HepG2 (cell line): Measurements from ENCODE around the gene EMP2. TPM values are rescaled to one million over a fixed set of nuclear protein-coding genes. Genes with fewer than 3 reads are reported as not detected.

Experiments used
- ASH2L ChIP-seq: fragments of 300-600, 200-600 bp; sonication (generic); IDR thresholded peaks from 2 replicates; pipeline ENCODE4 v1.7.0; 2017; ENCODE audit warnings: low read depth, mild to moderate bottlenecking, moderate library complexity, mixed read lengths, low read length; ENCODE audit not compliant: insufficient read length
- CENPX ChIP-seq: sonication (generic); formaldehyde crosslinking; IDR thresholded peaks from 2 replicates; pipeline ENCODE4 v1.9.0; 2021; ENCODE audit warnings: mild to moderate bottlenecking, missing genetic modification reagents, moderate library complexity
- HDAC6 ChIP-seq: fragments of 200-600 bp; sonication (generic); IDR thresholded peaks from 2 replicates; pipeline ENCODE4 v1.7.0; 2017; ENCODE audit warnings: mild to moderate bottlenecking, antibody characterized with exemption, low read length, low read depth
- HMG20A ChIP-seq: IDR thresholded peaks from 2 replicates; pipeline ENCODE4 v1.6.1; 2016; ENCODE audit warnings: borderline replicate concordance
- IRX3 ChIP-seq: sonication (generic); formaldehyde crosslinking; IDR thresholded peaks from 2 replicates; pipeline ENCODE4 v1.8.1; 2023; ENCODE audit warnings: mild to moderate bottlenecking, low read depth, missing genetic modification reagents, borderline replicate concordance
- KDM5B ChIP-seq: sonication (generic); formaldehyde crosslinking; IDR thresholded peaks from 2 replicates; pipeline ENCODE4 v1.4.0; 2020; ENCODE audit warnings: missing genetic modification reagents, mild to moderate bottlenecking, borderline replicate concordance
- MIXL1 ChIP-seq: IDR thresholded peaks from 2 replicates; pipeline ENCODE4 v1.6.1; 2016
- NFKBIZ ChIP-seq: IDR thresholded peaks from 2 replicates; pipeline ENCODE4 v1.6.1; 2018; ENCODE audit warnings: missing genetic modification reagents, missing compliant biosample characterization
- REL ChIP-seq: sonication (generic); formaldehyde crosslinking; conservative IDR thresholded peaks from 2 replicates; pipeline ENCODE4 v1.8.0; 2022; ENCODE audit warnings: mild to moderate bottlenecking, missing genetic modification reagents, moderate library complexity
- SAP130 ChIP-seq: IDR thresholded peaks from 2 replicates; pipeline ENCODE4 v1.6.1; 2016; ENCODE audit warnings: low read depth
- SP5 ChIP-seq: IDR thresholded peaks from 2 replicates; pipeline ENCODE4 v1.6.1; 2016; ENCODE audit warnings: low read depth, borderline replicate concordance
- TSC22D2 ChIP-seq: sonication (generic); formaldehyde crosslinking; IDR thresholded peaks from 2 replicates; pipeline ENCODE4 v1.5.1; 2020; ENCODE audit warnings: missing genetic modification reagents, mild to moderate bottlenecking, borderline replicate concordance
- ZMAT3 ChIP-seq: sonication (generic); formaldehyde crosslinking; conservative IDR thresholded peaks from 2 replicates; pipeline ENCODE4 v1.7.0; 2021; ENCODE audit warnings: missing genetic modification reagents
- ZNF260 ChIP-seq: sonication (generic); formaldehyde crosslinking; IDR thresholded peaks from 2 replicates; pipeline ENCODE4 v1.4.0; 2020; ENCODE audit warnings: missing genetic modification reagents, low read depth, mild to moderate bottlenecking, borderline replicate concordance
- ZNF264 ChIP-seq: sonication (generic); formaldehyde crosslinking; IDR thresholded peaks from 2 replicates; pipeline ENCODE4 v1.4.0; 2020; ENCODE audit warnings: missing genetic modification reagents
- ZNF326 ChIP-seq: sonication (generic); formaldehyde crosslinking; IDR thresholded peaks from 2 replicates; pipeline ENCODE4 v1.4.0; 2020; ENCODE audit warnings: missing genetic modification reagents, borderline replicate concordance
- ZNF547 ChIP-seq: sonication (generic); formaldehyde crosslinking; IDR thresholded peaks from 2 replicates; pipeline ENCODE4 v1.5.1; 2020; ENCODE audit warnings: mild to moderate bottlenecking, missing genetic modification reagents
- ZNF552 ChIP-seq: sonication (generic); formaldehyde crosslinking; IDR thresholded peaks from 2 replicates; pipeline ENCODE4 v1.9.0; 2022; ENCODE audit warnings: missing genetic modification reagents, mild to moderate bottlenecking, borderline replicate concordance
- ZNF563 ChIP-seq: sonication (generic); formaldehyde crosslinking; IDR thresholded peaks from 2 replicates; pipeline ENCODE4 v1.8.0; 2022; ENCODE audit warnings: mild to moderate bottlenecking, moderate library complexity, missing genetic modification reagents
- ZSCAN25 ChIP-seq: sonication (generic); formaldehyde crosslinking; IDR thresholded peaks from 2 replicates; pipeline ENCODE4 v1.8.0; 2022; ENCODE audit warnings: mild to moderate bottlenecking, missing genetic modification reagents
- polyA plus RNA-seq, 8 experiments: library from polyadenylated mRNA; depleted of rRNA in 3 of 8; stranded (reverse) in 7 of 8; unstranded in 1 of 8; fragments of >200 nt; fragmentation: Illumina TruSeq in 4 of 8; extraction: Trizol in 4 of 8; gene quantifications; 2 replicates each; pipeline versions ENCODE4 v1.2.1 to v1.2.3, GENCODE V29; 2011 to 2016; ENCODE audit warnings: low read depth in 4 of 8, missing spikeins in 1 of 8, mixed read lengths in 1 of 8; ENCODE audit not compliant: insufficient read depth in 1 of 8
- total RNA-seq, 5 experiments: library from RNA; depleted of rRNA; stranded (reverse); fragments of >200 nt; fragmentation: Illumina TruSeq; extraction: Trizol; gene quantifications; 2 replicates each; pipeline ENCODE4 v1.2.3, GENCODE V29; 2016; ENCODE audit warnings: low read depth in 1 of 5
- TF ChIP-seq, protein P1 (sequence below), 2 experiments: sonication (generic) in 1 of 2; formaldehyde crosslinking in 1 of 2; IDR thresholded peaks; 2 replicates each; pipeline versions ENCODE4 v1.6.1 to v1.9.0; 2014 to 2022; ENCODE audit warnings: antibody characterized with exemption in 1 of 2, borderline replicate concordance in 1 of 2, inconsistent platforms in 1 of 2, low read depth in 1 of 2, missing genetic modification reagents in 1 of 2
- TF ChIP-seq, protein P2 (sequence below): sonication (generic); formaldehyde crosslinking; IDR thresholded peaks from 2 replicates; pipeline ENCODE4 v1.8.0; 2022; ENCODE audit warnings: missing genetic modification reagents, mild to moderate bottlenecking, moderate library complexity, borderline replicate concordance

The EMP2 gene
- total and polyA plus RNA-seq, 2 of the 13 experiments (the other 11 are each of a cell fraction or from before 2014, with no cell fraction given), result 24.6 to 91.2 TPM

DNA sequence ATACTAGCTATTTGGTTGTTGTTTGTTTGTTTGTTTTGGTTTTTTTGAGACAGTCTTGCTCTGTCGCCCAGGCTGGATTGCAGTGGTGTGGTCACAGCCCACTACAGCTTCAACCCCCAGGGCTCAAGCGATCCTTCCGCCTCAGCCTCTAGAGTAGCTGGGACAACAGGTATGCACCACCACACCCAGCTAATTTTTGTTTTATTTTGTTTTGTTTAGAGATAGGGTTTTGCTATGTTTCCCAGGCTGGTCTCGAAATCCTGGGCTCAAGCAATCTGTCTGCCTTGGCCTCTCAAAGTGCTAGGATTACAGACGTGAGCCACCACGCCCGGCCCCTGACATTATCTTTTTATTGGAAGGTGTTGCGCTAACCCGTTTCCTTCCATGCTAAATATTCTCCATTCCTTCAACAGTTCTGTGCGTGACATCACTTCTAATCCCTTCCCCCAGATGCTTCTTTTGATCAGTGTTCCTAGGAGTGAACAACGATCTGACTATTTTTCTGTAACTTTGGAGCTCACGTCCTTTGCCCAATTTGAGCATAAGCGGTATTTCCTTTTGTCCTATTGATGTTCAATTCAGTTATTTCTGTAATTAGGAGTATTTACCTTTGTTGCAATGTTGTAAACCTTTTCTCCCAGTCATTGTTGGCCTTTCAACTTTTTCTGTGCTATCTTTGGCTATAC lies 30.2 kb upstream of the EMP2 start (continued):
- TF ChIP-seq, protein P1, sequence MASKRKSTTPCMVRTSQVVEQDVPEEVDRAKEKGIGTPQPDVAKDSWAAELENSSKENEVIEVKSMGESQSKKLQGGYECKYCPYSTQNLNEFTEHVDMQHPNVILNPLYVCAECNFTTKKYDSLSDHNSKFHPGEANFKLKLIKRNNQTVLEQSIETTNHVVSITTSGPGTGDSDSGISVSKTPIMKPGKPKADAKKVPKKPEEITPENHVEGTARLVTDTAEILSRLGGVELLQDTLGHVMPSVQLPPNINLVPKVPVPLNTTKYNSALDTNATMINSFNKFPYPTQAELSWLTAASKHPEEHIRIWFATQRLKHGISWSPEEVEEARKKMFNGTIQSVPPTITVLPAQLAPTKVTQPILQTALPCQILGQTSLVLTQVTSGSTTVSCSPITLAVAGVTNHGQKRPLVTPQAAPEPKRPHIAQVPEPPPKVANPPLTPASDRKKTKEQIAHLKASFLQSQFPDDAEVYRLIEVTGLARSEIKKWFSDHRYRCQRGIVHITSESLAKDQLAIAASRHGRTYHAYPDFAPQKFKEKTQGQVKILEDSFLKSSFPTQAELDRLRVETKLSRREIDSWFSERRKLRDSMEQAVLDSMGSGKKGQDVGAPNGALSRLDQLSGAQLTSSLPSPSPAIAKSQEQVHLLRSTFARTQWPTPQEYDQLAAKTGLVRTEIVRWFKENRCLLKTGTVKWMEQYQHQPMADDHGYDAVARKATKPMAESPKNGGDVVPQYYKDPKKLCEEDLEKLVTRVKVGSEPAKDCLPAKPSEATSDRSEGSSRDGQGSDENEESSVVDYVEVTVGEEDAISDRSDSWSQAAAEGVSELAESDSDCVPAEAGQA (IDR thresholded peaks at IDR 0.05; ENCODE audit: low read depth), result no peak
- TF ChIP-seq, protein P1 (CRISPR knock-in tag; IDR thresholded peaks at IDR 0.05; ENCODE audit: borderline replicate concordance), result peak; percentile 88; the same call in 1 of the 2 replicates
- TF ChIP-seq SAP130 (CRISPR knock-in tag) (peak; percentile 90), CENPX (CRISPR knock-in tag) (no peak), ZNF264 (CRISPR knock-in tag) (peak; percentile 67; the same call in 1 of the 2 replicates), ZNF326 (no peak), ZNF260 (CRISPR knock-in tag) (no peak), ZNF552 (CRISPR knock-in tag) (no peak), TSC22D2 (no peak), HDAC6 (no peak), ZNF547 (CRISPR knock-in tag) (0 out of 2 replicates have a peak, but pooled peaks have one; percentile 13), ZSCAN25 (CRISPR knock-in tag) (peak; percentile 49; the same call in 1 of the 2 replicates), ZMAT3 (CRISPR knock-in tag) (0 out of 2 replicates have a peak, but pooled peaks have one; percentile 52), NFKBIZ (CRISPR knock-in tag) (peak; percentile 34; the same call in 1 of the 2 replicates), SP5 (CRISPR knock-in tag) (peak; percentile 59; the same call in 1 of the 2 replicates), KDM5B (CRISPR knock-in tag) (0 out of 2 replicates have a peak, but pooled peaks have one; percentile 22), HMG20A (peak; percentile 81), MIXL1 (CRISPR knock-in tag) (peak; percentile 95), REL (CRISPR knock-in tag) (no peak), ASH2L (peak; percentile 97), IRX3 (CRISPR knock-in tag) (no peak), ZNF563 (CRISPR knock-in tag) (no peak)
- TF ChIP-seq, protein P2, sequence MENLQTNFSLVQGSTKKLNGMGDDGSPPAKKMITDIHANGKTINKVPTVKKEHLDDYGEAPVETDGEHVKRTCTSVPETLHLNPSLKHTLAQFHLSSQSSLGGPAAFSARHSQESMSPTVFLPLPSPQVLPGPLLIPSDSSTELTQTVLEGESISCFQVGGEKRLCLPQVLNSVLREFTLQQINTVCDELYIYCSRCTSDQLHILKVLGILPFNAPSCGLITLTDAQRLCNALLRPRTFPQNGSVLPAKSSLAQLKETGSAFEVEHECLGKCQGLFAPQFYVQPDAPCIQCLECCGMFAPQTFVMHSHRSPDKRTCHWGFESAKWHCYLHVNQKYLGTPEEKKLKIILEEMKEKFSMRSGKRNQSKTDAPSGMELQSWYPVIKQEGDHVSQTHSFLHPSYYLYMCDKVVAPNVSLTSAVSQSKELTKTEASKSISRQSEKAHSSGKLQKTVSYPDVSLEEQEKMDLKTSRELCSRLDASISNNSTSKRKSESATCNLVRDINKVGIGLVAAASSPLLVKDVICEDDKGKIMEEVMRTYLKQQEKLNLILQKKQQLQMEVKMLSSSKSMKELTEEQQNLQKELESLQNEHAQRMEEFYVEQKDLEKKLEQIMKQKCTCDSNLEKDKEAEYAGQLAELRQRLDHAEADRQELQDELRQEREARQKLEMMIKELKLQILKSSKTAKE (CRISPR knock-in tag), result no peak; the same call in 1 of the 2 replicates
